Skeletal muscle tissue (tissue), 4 donors: Measurements from ENCODE around the gene CHST15. TPM values are rescaled to one million over a fixed set of nuclear protein-coding genes. Genes with fewer than 3 reads are reported as not detected.
A peak's percentile ranks its signal among the peaks of the same experiment; 100 is the strongest.

Experiments
- H3K27ac ChIP-seq: one replicate; pipeline ENCODE4 v1.7.0; 2013; ENCODE audit warnings: mild to moderate bottlenecking, low read depth, low read length, inconsistent platforms
- H3K27me3 ChIP-seq, 3 donors: one replicate each; pipeline ENCODE4 v1.7.0; 2013; ENCODE audit warnings: low read length in 3 of 3; ENCODE audit not compliant: control insufficient read depth in 3 of 3, insufficient read depth in 3 of 3
- H3K36me3 ChIP-seq, 3 donors: one replicate each; pipeline ENCODE4 v1.7.0; 2013; ENCODE audit warnings: low read length in 3 of 3; ENCODE audit not compliant: control insufficient read depth in 3 of 3, insufficient read depth in 3 of 3
- H3K4me1 ChIP-seq, 3 donors: one replicate each; pipeline ENCODE4 v1.7.0; 2013; ENCODE audit warnings: low read length in 3 of 3, mild to moderate bottlenecking in 3 of 3; ENCODE audit not compliant: control insufficient read depth in 3 of 3, insufficient read depth in 3 of 3
- H3K4me3 ChIP-seq, 3 donors: one replicate each; pipeline ENCODE4 v1.7.0; 2013; ENCODE audit warnings: low read length in 3 of 3
- H3K9ac ChIP-seq, 3 donors: one replicate each; pipeline ENCODE4 v1.7.0; 2013; ENCODE audit warnings: low read length in 3 of 3, mild to moderate bottlenecking in 3 of 3, moderate library complexity in 2 of 3, low read depth in 1 of 3
- H3K9me3 ChIP-seq, 3 donors: one replicate each; pipeline ENCODE4 v1.7.0; 2013; ENCODE audit warnings: low read length in 3 of 3; ENCODE audit not compliant: control insufficient read depth in 3 of 3
- total RNA-seq: library from RNA; depleted of rRNA; stranded (reverse); fragments of >200 nt; gene quantifications from one replicate; pipeline ENCODE4 v1.2.3, GENCODE V29; 2014
- donor health status: Osteomylitis.

Gene CHST15
- total RNA-seq, 1 donor from 2014 or later = 19.3 TPM

DNA sequence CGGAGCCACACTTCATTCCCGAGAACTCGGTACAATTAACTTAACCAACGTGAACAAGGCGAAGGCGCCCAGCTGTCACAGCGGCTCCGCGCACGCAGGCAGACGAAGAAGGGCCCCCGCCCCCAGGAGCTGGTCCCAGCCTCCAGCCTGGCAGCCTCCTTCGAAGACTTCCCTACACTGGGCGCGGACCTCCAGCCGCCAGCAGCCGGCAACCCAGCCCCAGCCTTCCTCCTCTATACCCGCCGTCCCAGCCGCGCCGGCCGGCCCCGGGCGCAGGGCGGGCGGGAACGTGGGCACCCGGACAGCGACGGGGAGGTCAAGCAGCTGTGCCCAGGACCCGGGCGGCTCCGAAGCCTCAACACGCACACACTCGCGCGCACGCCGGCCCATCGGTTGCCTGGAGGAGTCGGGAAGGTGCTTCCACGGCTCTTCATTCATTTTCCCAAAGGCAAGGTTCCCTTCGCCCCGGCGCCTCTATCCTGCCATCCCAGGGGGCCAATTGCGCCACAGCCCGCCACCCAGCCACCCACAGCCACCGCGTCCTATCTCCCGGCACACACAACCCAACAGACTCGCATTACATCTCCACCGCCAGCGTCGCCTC lies 1.6 kb downstream of the CHST15 start:
- H3K27ac ChIP-seq = peak overlapping the region; percentile 74
- H3K4me1 ChIP-seq = peaks cover 49 to 64% (median 56%) of the 10 kb centered on the region in 3 donors
- no peaks in the 10 kb centered on the region for H3K27me3 ChIP-seq
- H3K9ac ChIP-seq = peak overlapping the region; percentile 43 to 79 (median 74)
- H3K36me3 ChIP-seq = no peaks in the 10 kb centered on the region
- H3K4me3 ChIP-seq = peak overlapping the region; percentile 60 to 78 (median 77)
- H3K9me3 ChIP-seq = peaks cover 0 to 2% (median 0%) of the 10 kb centered on the region in 3 donors

DNA sequence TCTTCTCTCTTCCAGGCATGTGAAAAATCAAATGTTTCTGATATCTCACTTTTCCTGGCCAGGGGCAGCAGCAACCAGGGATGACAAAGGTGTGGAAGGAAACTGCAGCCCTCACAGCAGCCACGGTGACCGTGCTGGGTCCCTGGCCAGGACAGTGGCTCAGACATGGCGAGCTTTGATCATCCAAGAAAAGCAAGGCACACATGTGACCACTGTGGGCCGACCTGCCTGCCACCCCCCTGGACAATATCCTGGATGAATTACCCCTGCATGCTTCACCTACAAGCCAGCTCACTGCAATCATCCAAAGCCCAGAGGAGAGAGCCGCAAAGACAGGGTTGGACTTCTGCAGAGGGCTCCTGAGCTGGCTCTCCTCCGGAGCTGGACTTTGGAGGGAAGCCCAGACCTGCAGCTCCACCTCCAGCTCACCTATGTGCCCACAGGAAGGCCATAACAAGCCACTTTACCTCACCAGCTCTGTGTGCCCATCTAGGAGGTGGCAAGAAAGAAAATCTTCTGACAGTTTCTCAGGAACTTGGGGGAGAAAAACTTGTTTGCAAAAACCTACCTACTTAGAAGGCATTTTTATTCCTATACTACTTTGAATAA lies 2.7 kb downstream of the CHST15 start:
- Histone ChIP-seq H3K4me1 (peaks cover 56 to 74% (median 56%) of the 10 kb centered on the region in 3 donors), H3K27me3 (no peaks in the 10 kb centered on the region), H3K36me3 (no peaks in the 10 kb centered on the region), H3K9me3 (no peaks in the 10 kb centered on the region), H3K27ac (no peak overlapping the region), H3K4me3 (peak overlapping the region in 2 of 3 donors; percentile 15 to 78), H3K9ac (peak overlapping the region in 2 of 3 donors; percentile 25 to 40)

DNA sequence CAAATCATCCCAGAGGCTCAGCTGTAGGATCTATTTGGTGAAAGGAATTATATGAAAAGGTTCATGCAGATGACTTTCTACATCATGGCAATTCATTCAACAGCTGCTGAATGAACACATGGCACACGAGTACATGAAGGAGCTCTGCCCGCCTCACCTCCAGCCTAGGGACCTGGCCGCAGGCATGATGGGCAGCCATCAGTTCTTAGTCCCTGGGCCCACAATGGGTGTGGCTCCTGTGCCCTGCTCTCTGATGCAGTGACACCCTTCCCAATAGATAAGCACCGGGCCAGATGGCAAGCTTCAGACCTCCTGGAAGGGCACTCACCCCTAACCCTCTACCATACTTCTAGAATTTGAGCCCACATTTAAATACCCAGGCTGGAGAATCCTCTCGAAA lies 3.5 kb downstream of the CHST15 start:
- no peaks in the 10 kb centered on the region for H3K27me3 ChIP-seq
- H3K27ac ChIP-seq = peak overlapping the region; percentile 37
- no peak overlapping the region for H3K4me3 ChIP-seq
- no peaks in the 10 kb centered on the region for H3K9me3 ChIP-seq
- no peak overlapping the region for H3K9ac ChIP-seq
- H3K36me3 ChIP-seq = no peaks in the 10 kb centered on the region
- H3K4me1 ChIP-seq = peaks cover 52 to 74% (median 55%) of the 10 kb centered on the region in 3 donors

DNA sequence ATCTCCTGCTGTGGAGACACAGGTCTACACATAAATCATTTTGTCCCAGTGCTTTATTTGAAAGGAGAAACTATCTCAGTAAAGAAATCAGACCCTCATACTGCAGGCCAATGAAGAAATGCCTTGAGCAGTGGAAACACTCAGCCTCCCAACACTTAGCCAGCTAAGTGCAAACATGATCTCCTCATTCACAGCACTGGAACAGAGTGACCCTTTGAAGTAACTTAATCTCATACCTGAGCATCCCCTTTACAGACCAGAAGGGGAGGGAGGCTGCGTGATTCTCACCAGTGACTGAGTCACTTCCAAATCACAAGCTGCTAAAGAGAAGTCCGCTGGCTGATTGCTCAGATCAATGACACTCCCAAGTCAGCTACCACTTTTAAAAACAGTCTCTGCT lies 4.5 kb downstream of the CHST15 start:
- Histone ChIP-seq H3K9ac (no peak overlapping the region), H3K4me1 (peaks cover 42 to 75% (median 51%) of the 10 kb centered on the region in 3 donors), H3K4me3 (no peak overlapping the region), H3K9me3 (no peaks in the 10 kb centered on the region), H3K27me3 (no peaks in the 10 kb centered on the region), H3K36me3 (no peaks in the 10 kb centered on the region), H3K27ac (peak overlapping the region; percentile 37)

DNA sequence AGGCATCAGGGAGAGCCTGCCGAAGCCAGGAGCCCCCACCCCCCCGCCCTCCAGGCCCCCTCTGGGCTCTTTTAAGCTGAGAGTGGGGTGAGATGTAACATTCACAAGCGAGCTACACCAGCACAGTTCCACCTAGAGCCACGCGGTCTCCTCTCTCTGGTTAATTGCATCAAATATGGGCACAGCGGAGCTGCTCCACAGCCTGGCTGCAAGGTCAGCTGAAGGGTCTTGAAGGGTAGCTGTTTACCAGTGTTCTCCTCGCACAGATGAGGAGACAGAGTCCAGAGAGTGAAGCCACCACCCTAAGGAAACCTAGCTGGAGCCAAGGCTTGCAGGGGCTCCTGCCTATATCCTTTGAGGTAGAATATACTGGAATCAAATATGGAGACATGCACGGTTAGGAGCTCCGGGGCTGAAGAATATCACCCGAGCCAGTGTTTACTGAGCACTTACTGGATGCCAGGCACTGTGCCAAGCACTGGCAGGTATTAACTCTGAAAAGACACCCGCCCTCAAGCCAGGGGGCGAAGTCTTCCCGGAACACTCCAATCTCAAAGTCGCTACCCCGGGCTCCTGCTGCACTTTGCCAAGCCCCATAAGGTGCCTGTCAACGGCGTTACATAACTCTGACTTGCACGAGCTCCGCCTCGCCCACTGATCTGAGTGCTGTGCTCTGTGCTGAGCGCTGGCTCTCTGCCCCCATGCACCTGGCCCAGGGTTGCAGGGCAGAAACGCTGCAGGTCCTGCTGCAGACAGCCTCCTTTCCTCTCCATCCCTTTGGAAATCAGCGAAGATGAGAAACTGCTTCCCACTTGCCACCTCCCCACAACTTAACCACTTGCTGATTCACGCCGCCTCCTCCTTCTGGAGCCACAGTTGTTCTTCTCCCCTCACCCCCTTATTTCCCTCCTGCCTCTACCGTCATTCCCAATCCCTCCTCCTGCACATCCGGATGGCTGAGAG lies 5.4 kb downstream of the CHST15 start:
- Histone ChIP-seq H3K36me3 (no peaks in the 10 kb centered on the region), H3K4me1 (peaks cover 41 to 73% (median 49%) of the 10 kb centered on the region in 3 donors), H3K9me3 (no peaks in the 10 kb centered on the region), H3K9ac (no peak overlapping the region), H3K27ac (no peak overlapping the region), H3K4me3 (no peak overlapping the region), H3K27me3 (no peaks in the 10 kb centered on the region)

DNA sequence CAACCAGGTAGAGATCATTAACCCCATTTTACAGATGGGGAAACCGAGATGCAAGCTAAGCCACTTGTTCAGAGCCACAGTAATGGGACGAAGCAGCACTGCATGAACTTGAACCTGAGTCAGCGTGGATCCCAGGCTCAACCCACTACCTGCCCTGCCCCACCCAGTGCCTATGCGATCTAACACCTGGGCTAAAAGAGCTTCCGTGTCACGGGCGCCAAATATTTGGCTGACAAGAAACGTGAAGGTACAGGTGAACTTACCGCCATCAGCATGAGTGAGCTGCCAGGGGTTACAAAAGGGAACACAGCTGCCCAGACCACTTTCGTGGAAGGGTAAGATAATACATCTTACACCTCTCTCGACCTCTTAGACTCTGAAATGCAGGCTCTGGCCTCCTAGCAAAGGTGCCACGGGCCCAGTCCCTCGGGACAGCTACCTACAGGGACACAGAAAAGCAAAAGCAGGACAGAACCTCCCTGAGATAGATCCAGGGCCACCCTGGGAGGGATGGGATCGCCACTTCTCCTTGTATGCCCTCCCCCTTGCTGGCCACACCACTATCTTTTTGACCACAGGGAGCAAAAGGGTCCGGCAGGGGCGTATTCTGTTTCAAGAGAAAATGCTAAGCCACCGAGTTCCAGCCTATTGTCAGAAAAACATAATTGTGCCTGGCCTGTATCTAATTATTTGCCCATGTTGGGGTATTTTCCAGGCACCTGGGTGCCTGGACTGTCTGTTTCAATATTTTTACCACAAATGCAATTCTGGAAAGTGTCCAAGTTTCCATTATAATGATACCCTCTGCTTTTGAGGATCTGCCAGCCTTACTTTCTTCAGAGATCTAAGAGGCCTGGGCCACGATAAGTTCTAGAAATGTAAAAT lies 6.4 kb downstream of the CHST15 start:
- H3K27ac ChIP-seq = no peak overlapping the region
- H3K9ac ChIP-seq = no peak overlapping the region
- no peak overlapping the region for H3K4me3 ChIP-seq
- H3K27me3 ChIP-seq = no peaks in the 10 kb centered on the region
- H3K9me3 ChIP-seq = no peaks in the 10 kb centered on the region
- H3K4me1 ChIP-seq = peaks cover 41 to 73% (median 46%) of the 10 kb centered on the region in 3 donors
- H3K36me3 ChIP-seq = peaks cover 0 to 4% (median 0%) of the 10 kb centered on the region in 3 donors

DNA sequence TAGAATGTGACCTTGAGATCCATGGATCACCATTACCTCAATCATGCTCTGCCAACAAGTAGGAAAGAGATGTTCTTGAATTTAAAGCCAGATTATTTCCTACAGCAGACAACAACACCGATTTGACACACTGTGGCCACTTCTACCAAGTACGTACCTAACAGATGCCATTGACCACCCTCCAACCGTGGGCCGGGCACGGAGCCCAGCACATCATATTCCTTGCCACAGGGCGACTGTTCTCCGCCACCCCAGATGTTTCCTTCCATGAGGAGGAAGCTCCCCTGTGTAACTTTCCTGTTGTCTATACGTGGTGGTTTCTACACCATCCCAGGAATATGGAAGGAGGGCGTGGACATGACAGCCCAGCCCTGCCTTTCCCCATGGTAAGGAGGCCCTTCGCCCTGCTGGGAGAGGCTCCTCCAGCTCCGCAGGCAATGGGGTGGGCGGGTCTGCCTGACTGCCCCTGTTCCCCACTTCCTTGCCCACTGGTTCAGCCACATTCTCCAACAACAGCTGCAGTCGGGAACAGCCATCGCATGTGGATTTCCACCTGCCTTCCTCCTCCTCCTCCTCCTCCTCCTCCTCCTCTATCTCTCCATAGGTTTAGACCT lies 7.2 kb downstream of the CHST15 start:
- Histone ChIP-seq H3K9ac (no peak overlapping the region), H3K4me3 (peak overlapping the region in 1 of 3 donors; percentile 3), H3K9me3 (no peaks in the 10 kb centered on the region), H3K27me3 (no peaks in the 10 kb centered on the region), H3K4me1 (peaks cover 39 to 64% (median 41%) of the 10 kb centered on the region in 3 donors), H3K36me3 (peaks cover 0 to 4% (median 0%) of the 10 kb centered on the region in 3 donors), H3K27ac (no peak overlapping the region)

DNA sequence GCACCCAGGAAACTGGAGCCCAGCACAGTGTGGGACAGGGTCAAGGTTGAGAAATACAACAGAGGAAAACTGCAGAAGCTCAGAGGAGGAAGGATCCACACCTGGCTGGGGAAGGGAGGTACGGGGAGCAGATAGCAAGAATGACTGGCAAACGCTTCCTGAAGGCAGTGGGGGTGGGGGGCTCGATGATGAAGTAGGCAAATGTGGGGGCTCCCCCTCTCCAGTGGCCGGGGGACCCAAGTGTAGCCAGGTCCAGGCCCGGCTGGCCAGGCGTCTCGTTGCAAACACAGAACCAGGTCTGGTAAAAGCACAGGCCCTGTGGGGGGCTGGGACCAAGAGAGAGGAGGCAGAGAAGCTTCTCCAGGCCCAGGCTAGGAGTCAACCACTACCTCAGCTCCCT lies 7.7 kb downstream of the CHST15 start:
- H3K4me3 ChIP-seq = no peak overlapping the region
- H3K27me3 ChIP-seq = no peaks in the 10 kb centered on the region
- no peak overlapping the region for H3K9ac ChIP-seq
- no peak overlapping the region for H3K27ac ChIP-seq
- H3K9me3 ChIP-seq = no peaks in the 10 kb centered on the region
- peaks cover 0 to 4% (median 0%) of the 10 kb centered on the region in 3 donors for H3K36me3 ChIP-seq
- peaks cover 37 to 61% (median 39%) of the 10 kb centered on the region in 3 donors for H3K4me1 ChIP-seq

DNA sequence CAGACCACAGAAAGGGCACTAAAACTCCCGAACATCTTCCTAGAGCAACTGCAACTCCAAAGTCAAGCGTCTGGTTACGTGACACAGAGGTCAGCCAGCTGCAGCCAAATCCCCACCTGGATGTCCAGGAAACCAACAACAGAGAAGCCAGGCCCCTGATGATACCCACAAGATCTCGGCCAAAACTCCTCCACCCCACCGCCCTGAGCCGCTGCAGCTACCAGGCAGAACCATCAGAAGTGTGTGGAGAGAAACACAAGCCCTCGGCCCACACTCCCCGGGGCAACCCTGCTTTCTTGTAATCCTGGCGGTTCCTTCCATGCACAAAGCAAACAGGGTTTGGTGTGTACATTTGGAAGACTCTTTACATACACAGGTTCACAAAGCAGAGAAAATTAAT lies 8.7 kb downstream of the CHST15 start:
- Histone ChIP-seq H3K36me3 (peaks cover 0 to 4% (median 0%) of the 10 kb centered on the region in 3 donors), H3K4me3 (no peak overlapping the region), H3K27me3 (no peaks in the 10 kb centered on the region), H3K27ac (no peak overlapping the region), H3K4me1 (peaks cover 37 to 61% (median 40%) of the 10 kb centered on the region in 3 donors), H3K9me3 (no peaks in the 10 kb centered on the region), H3K9ac (no peak overlapping the region)
